K562 (cell line): ENCODE results near the gene HMCN2. TPM values are rescaled to one million over a fixed set of nuclear protein-coding genes. Genes with fewer than 3 reads are reported as not detected.

Source experiments
- ATF7 ChIP-seq: fragments of 450-650 bp; IDR thresholded peaks from 2 replicates; pipeline ENCODE4 v1.7.1; 2014; ENCODE audit warnings: mild to moderate bottlenecking, moderate library complexity
- CEBPB ChIP-seq: fragments of 450-650 bp; IDR thresholded peaks from 2 replicates; pipeline ENCODE4 v1.6.1; 2016; ENCODE audit warnings: missing genetic modification characterization, missing compliant biosample characterization
- HINFP ChIP-seq: fragments of 450-650 bp; conservative IDR thresholded peaks from 2 replicates; pipeline ENCODE4 v1.6.1; 2016; ENCODE audit warnings: missing genetic modification characterization, low read depth, mild to moderate bottlenecking, control low read depth, missing compliant biosample characterization
- MGA ChIP-seq: fragments of 450-650 bp; IDR thresholded peaks from 2 replicates; pipeline ENCODE4 v1.6.1; 2016; ENCODE audit warnings: mild to moderate bottlenecking, moderate library complexity
- POLR2G ChIP-seq: fragments of 200-400 bp; formaldehyde crosslinking; IDR thresholded peaks from 2 replicates; pipeline ENCODE4 v1.6.1; 2017; ENCODE audit warnings: low read depth, mild to moderate bottlenecking, antibody characterized with exemption, low read length, moderate library complexity
- POU5F1 ChIP-seq: fragments of 150-350 bp; IDR thresholded peaks from 2 replicates; pipeline ENCODE4 v1.6.1; 2014; ENCODE audit warnings: borderline replicate concordance, low read length, low read depth, mild to moderate bottlenecking; ENCODE audit not compliant: partially characterized antibody
- SPI1 ChIP-seq: IDR thresholded peaks from 2 replicates; pipeline ENCODE4 v1.6.1; 2011; ENCODE audit warnings: low read depth, low read length, control low read depth, borderline replicate concordance
- USF1 ChIP-seq: sonication (generic); formaldehyde crosslinking; IDR thresholded peaks from 2 replicates; pipeline ENCODE4 v1.9.0; 2022; ENCODE audit warnings: mild to moderate bottlenecking, missing genetic modification reagents
- ZNF165 ChIP-seq: fragments of 250-450 bp; sonication (Bioruptor Pico); IDR thresholded peaks from 2 replicates; pipeline ENCODE4 v1.4.0; 2020; ENCODE audit warnings: borderline replicate concordance
- ZNF75A ChIP-seq: fragments of 450-650 bp; formaldehyde crosslinking; IDR thresholded peaks from 2 replicates; pipeline ENCODE4 v1.4.0; 2020; ENCODE audit warnings: mild to moderate bottlenecking
- ZSCAN32 ChIP-seq: fragments of 450-650 bp; formaldehyde crosslinking; IDR thresholded peaks from 2 replicates; pipeline ENCODE4 v1.4.0; 2020; ENCODE audit warnings: mild to moderate bottlenecking, moderate library complexity
- polyA plus RNA-seq, 8 experiments: library from polyadenylated mRNA; depleted of rRNA in 4 of 8; stranded (reverse) in 5 of 8; unstranded in 3 of 8; fragments of >200 nt; fragmentation: Nextera tagmentation in 2 of 8; fragmentation: Illumina TruSeq in 1 of 8; extraction: Ambion mirVana in 2 of 8; extraction: Trizol in 1 of 8; gene quantifications; 2 replicates each; pipeline versions ENCODE4 v1.2.1 to v1.2.3, GENCODE V29; 2011 to 2014; ENCODE audit warnings: inconsistent platforms in 1 of 8, missing spikeins in 1 of 8
- total RNA-seq, 7 experiments: library from RNA; depleted of rRNA in 6 of 7; stranded (reverse); fragments of >200 nt in 6 of 7; fragmentation: Illumina TruSeq in 2 of 7; extraction: Trizol in 2 of 7; gene quantifications; 2 replicates each; pipeline versions ENCODE4 v1.2.1 to v1.2.3, GENCODE V29; 2011 to 2021; ENCODE audit warnings: low replicate concordance in 1 of 7

HMCN2 gene
- total and polyA plus RNA-seq, 9 of the 15 experiments (the other 6 are each of a cell fraction or from before 2014, with no cell fraction given): 0.01 TPM; not detected in 8

GRCh38 chr9:130448035-130448624 lies 182.6 kb downstream of the HMCN2 start (continued):
- TF ChIP-seq MGA (peak; percentile 90), POLR2G (0 out of 2 replicates have a peak, but pooled peaks have one; percentile 44), HINFP (tag) (peak; percentile 50; the same call in 1 of the 2 replicates), ZSCAN32 (peak; percentile 96), POU5F1 (no peak), ZNF165 (CRISPR knock-in tag) (0 out of 2 replicates have a peak, but pooled peaks have one; percentile 6), SPI1 (peak; percentile 76; the same call in 1 of the 2 replicates), ATF7 (peak; percentile 92), CEBPB (tag) (peak; percentile 88), ZNF75A (no peak), USF1 (CRISPR knock-in tag) (peak; percentile 39; the same call in 1 of the 2 replicates)
